IPS-15b (cell line): Measurements from ENCODE around the gene SLC36A4.
"Not testable (repeated sequence)": the region's sequence is repeated elsewhere in the genome, so short reads cannot be mapped to it uniquely, and the experiment has no call there.

Source experiments
- H3K27me3 ChIP-seq: one replicate; pipeline ENCODE4 v1.6.1; 2013; ENCODE audit warnings: low read length; ENCODE audit not compliant: control insufficient read depth, insufficient read depth
- H3K36me3 ChIP-seq: one replicate; pipeline ENCODE4 v1.6.1; 2013; ENCODE audit warnings: low read length; ENCODE audit not compliant: control insufficient read depth, insufficient read depth
- H3K4me1 ChIP-seq: one replicate; pipeline ENCODE4 v1.6.1; 2013; ENCODE audit warnings: mild to moderate bottlenecking, low read length; ENCODE audit not compliant: control insufficient read depth, insufficient read depth
- H3K4me3 ChIP-seq: one replicate; pipeline ENCODE4 v1.5.1; 2013; ENCODE audit warnings: low read depth, low read length
- H3K9ac ChIP-seq: one replicate; pipeline ENCODE4 v1.6.1; 2013; ENCODE audit warnings: low read depth, mild to moderate bottlenecking, low read length
- H3K9me3 ChIP-seq: one replicate; pipeline ENCODE4 v1.6.1; 2013; ENCODE audit warnings: mild to moderate bottlenecking, low read length; ENCODE audit not compliant: control insufficient read depth, insufficient read depth

The SLC36A4 gene

DNA sequence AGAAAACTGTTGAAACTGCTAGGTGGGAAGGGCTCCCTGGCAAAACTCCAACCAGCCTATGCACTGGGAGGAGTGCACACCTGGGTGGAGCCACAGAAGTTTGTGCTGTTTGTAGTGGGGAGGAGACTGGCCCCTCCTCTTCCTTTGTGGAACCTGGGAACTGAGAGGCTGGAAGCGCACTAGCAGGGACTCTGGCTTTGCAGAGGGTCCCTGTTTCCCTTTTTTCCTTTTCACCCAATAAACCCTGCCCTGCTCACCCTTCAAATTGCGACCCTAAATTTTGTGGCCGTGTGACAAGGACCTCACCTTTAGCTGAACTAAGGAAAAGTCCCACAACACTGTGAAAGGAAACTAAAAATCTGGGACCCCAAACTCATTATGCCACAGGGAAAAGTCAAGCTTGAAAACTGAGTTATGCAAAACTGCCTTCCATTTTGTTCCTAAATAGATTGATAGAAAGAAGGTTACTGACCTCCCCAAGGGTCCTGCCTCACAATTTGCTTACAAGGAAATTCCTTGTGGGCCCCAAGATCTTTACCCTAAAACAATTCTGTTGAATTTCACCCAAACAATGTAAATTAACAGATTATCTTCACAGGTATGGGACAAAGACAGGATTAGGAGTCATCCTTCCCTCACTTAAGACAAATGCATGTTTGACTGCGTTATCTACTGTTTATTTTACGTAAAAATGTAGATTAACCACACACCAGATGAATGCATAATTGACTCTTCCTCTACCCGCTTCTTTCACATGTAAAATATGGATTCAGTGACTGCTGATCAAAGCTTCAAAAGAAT lies 81.0 kb downstream of the SLC36A4 start:
- Histone ChIP-seq H3K4me1 (peaks cover 32% of the 10 kb centered on the region), H3K27me3 (no peaks in the 10 kb centered on the region), H3K9me3 (no peaks in the 10 kb centered on the region), H3K36me3 (no peaks in the 10 kb centered on the region), H3K9ac (no peak overlapping the region), H3K4me3 (peak overlapping the region; percentile 20)

- no peaks in the 10 kb centered on the region for H3K36me3 ChIP-seq
- no peak overlapping the region for H3K9ac ChIP-seq
- no peaks in the 10 kb centered on the region for H3K27me3 ChIP-seq
- H3K4me1 ChIP-seq = peaks cover 32% of the 10 kb centered on the region
- no peaks in the 10 kb centered on the region for H3K9me3 ChIP-seq
- no peak overlapping the region for H3K4me3 ChIP-seq
Measured at GRCh38 chr11:93114304-93114703, 83.5 kb downstream of the SLC36A4 start.

GRCh38 chr11:93113824-93114223 lies 84.0 kb downstream of the SLC36A4 start:
- peaks cover 32% of the 10 kb centered on the region for H3K4me1 ChIP-seq
- no peak overlapping the region for H3K9ac ChIP-seq
- H3K27me3 ChIP-seq = no peaks in the 10 kb centered on the region
- H3K36me3 ChIP-seq = no peaks in the 10 kb centered on the region
- H3K4me3 ChIP-seq = no peak overlapping the region
- no peaks in the 10 kb centered on the region for H3K9me3 ChIP-seq

- not testable (repeated sequence) for H3K9me3 ChIP-seq, H3K9ac ChIP-seq, H3K36me3 ChIP-seq, H3K4me3 ChIP-seq, H3K27me3 ChIP-seq
- H3K4me1 ChIP-seq = peaks cover 13% of the 10 kb centered on the region
Measured at GRCh38 chr11:93111147-93111546, 86.6 kb downstream of the SLC36A4 start.

- H3K4me1 ChIP-seq = no peaks in the 10 kb centered on the region
- H3K9me3 ChIP-seq = no peaks in the 10 kb centered on the region
- H3K9ac ChIP-seq = no peak overlapping the region
- no peaks in the 10 kb centered on the region for H3K27me3 ChIP-seq
- H3K36me3 ChIP-seq = no peaks in the 10 kb centered on the region
- H3K4me3 ChIP-seq = no peak overlapping the region
Measured at GRCh38 chr11:93100211-93100610, 97.6 kb downstream of the SLC36A4 start.

- H3K9me3 ChIP-seq = no peaks in the 10 kb centered on the region
- H3K9ac ChIP-seq = no peak overlapping the region
- no peak overlapping the region for H3K4me3 ChIP-seq
- H3K27me3 ChIP-seq = no peaks in the 10 kb centered on the region
- H3K4me1 ChIP-seq = no peaks in the 10 kb centered on the region
- H3K36me3 ChIP-seq = no peaks in the 10 kb centered on the region
Measured at GRCh38 chr11:93099806-93100205, 98.0 kb downstream of the SLC36A4 start.
